ENCODE data around the gene CCM2. TPM values are rescaled to one million over a fixed set of nuclear protein-coding genes. Genes with fewer than 3 reads are reported as not detected.

The CCM2 gene
- total and polyA plus RNA-seq, 8 donors, result 1.8 to 39.0 (median 26.6) TPM

GRCh38 chr7:45050198-45050597, 50.2 kb downstream of the CCM2 start:
- Histone ChIP-seq H3K9me3 (no peaks in the 10 kb centered on the region), H3K36me3 (peaks cover 8 to 76% (median 60%) of the 10 kb centered on the region in 4 donors), H3K4me1 (no peaks in the 10 kb centered on the region), H3K4me3 (no peak overlapping the region), H3K27me3 (no peaks in the 10 kb centered on the region), H3K27ac (no peak overlapping the region)
- intact Hi-C loops (cut with DNase I; ENCODE audit: low total_unique reads), result no loop called here
- DNase-seq, result no peak
- TF ChIP-seq EP300 (IDR thresholded peaks at IDR 0.05) (no peak), CTCF (IDR thresholded peaks at IDR 0.05) (no peak), POLR2A (IDR thresholded peaks at IDR 0.05) (no peak), POLR2AphosphoS5 (IDR thresholded peaks at IDR 0.05) (no peak)
- WGBS, 5 donors, result 62 to 97% (median 89%) methylated on average over 2 of the region's 2 CpGs

GRCh38 chr7:45052011-45052410, 52.0 kb downstream of the CCM2 start:
- H3K27me3 ChIP-seq, result no peaks in the 10 kb centered on the region

GRCh38 chr7:45053401-45053800, 53.4 kb downstream of the CCM2 start:
- H3K4me1 ChIP-seq, result no peaks in the 10 kb centered on the region
- no peaks in the 10 kb centered on the region for H3K9me3 ChIP-seq
- H3K27ac ChIP-seq, result no peak overlapping the region
- H3K27me3 ChIP-seq, result no peaks in the 10 kb centered on the region
- TF ChIP-seq POLR2AphosphoS5 (IDR thresholded peaks at IDR 0.05) (no peak), CTCF (IDR thresholded peaks at IDR 0.05) (no peak), EP300 (IDR thresholded peaks at IDR 0.05) (no peak), POLR2A (IDR thresholded peaks at IDR 0.05) (no peak)
- H3K36me3 ChIP-seq, result peaks cover 8 to 55% (median 37%) of the 10 kb centered on the region in 4 donors
- intact Hi-C loops (cut with DNase I; ENCODE audit: low total_unique reads), result no loop called here
- no peak for DNase-seq
- no peak overlapping the region for H3K4me3 ChIP-seq
- 63 to 96% (median 75%) methylated on average over 5 to 6 of the region's 6 CpGs for WGBS, 5 donors

More at GRCh38 chr7:45052011-45052410, 52.0 kb downstream of the CCM2 start:
- DNase-seq, result no peak
- TF ChIP-seq CTCF (IDR thresholded peaks at IDR 0.05) (no peak), EP300 (IDR thresholded peaks at IDR 0.05) (no peak), POLR2A (IDR thresholded peaks at IDR 0.05) (no peak), POLR2AphosphoS5 (IDR thresholded peaks at IDR 0.05) (no peak)
- no peaks in the 10 kb centered on the region for H3K4me1 ChIP-seq
- no peak overlapping the region for H3K27ac ChIP-seq
- WGBS, 5 donors, result 72 to 94% (median 86%) methylated on average over 3 of the region's 3 CpGs
- no peak overlapping the region for H3K4me3 ChIP-seq
- intact Hi-C loops (cut with DNase I; ENCODE audit: low total_unique reads), result no loop called here
- H3K9me3 ChIP-seq, result no peaks in the 10 kb centered on the region
- peaks cover 8 to 63% (median 46%) of the 10 kb centered on the region in 4 donors for H3K36me3 ChIP-seq

- TF ChIP-seq EP300 (IDR thresholded peaks at IDR 0.05) (no peak), CTCF (IDR thresholded peaks at IDR 0.05) (no peak), POLR2AphosphoS5 (IDR thresholded peaks at IDR 0.05) (no peak), POLR2A (IDR thresholded peaks at IDR 0.05) (no peak)
- 95 to 99% (median 96%) methylated on average over 5 of the region's 5 CpGs for whole genome bisulfite sequencing, 5 donors
- DNase-seq, result no peak
- H3K27me3 ChIP-seq, result no peaks in the 10 kb centered on the region
- H3K4me1 ChIP-seq, result no peaks in the 10 kb centered on the region
- H3K9me3 ChIP-seq, result no peaks in the 10 kb centered on the region
- intact Hi-C loops (cut with DNase I; ENCODE audit: low total_unique reads), result no loop called here
- H3K36me3 ChIP-seq, result peaks cover 8 to 50% (median 31%) of the 10 kb centered on the region in 4 donors
- H3K4me3 ChIP-seq, result no peak overlapping the region
- H3K27ac ChIP-seq, result no peak overlapping the region
These were observed 53.9 kb downstream of the CCM2 start for GRCh38 chr7:45053941-45054340.
